GM11168 (cell line): ENCODE measurements around the gene NUCB1.
"Not testable (repeated sequence)": the region's sequence is repeated elsewhere in the genome, so short reads cannot be mapped to it uniquely, and the experiment has no call there.

Experiments used
- in situ Hi-C: fragments of 300-500 bp; cut with MboI; formaldehyde crosslinking; loops from one replicate; pipeline ENCODE4 v1.12.0; 2022; ENCODE audit warnings: low sequenced_read_pairs; ENCODE audit not compliant: unreplicated experiment

Gene NUCB1

GRCh38 chr19:48926909-48927308 lies 26.8 kb downstream of the NUCB1 start:
- in situ Hi-C loops = no loop called here

- in situ Hi-C loops = not testable (repeated sequence)
Observed at GRCh38 chr19:48927692-48928091, 27.6 kb downstream of the NUCB1 start.

GRCh38 chr19:48928164-48929025 lies 28.3 kb downstream of the NUCB1 start:
- in situ Hi-C loops = no loop called here

- in situ Hi-C loops = no loop called here
Observed at GRCh38 chr19:48933382-48933932, 33.3 kb downstream of the NUCB1 start, which contains the start of gene DHDH. Gene DHDH (plus strand): TSS chr19:48933699. CDS start chr19:48933722, 23 bp downstream.

GRCh38 chr19:48934837-48935236 lies 34.7 kb downstream of the NUCB1 start:
- in situ Hi-C loops = no loop called here

- in situ Hi-C loops = no loop called here
Observed at GRCh38 chr19:48935864-48936263, 35.8 kb downstream of the NUCB1 start.

- in situ Hi-C loops = no loop called here
Observed at GRCh38 chr19:48938256-48938655, 38.1 kb downstream of the NUCB1 start.

- in situ Hi-C loops = no loop called here
Observed at GRCh38 chr19:48940902-48941301, 40.8 kb downstream of the NUCB1 start.

GRCh38 chr19:48943081-48943480 lies 43.0 kb downstream of the NUCB1 start:
- in situ Hi-C loops = no loop called here

- in situ Hi-C loops = no loop called here
Observed at GRCh38 chr19:48945415-48945814, 45.3 kb downstream of the NUCB1 start.

GRCh38 chr19:48945817-48946216 lies 45.7 kb downstream of the NUCB1 start:
- in situ Hi-C loops = no loop called here

GRCh38 chr19:48946463-48947257 lies 46.5 kb downstream of the NUCB1 start:
- in situ Hi-C loops = no loop called here

- in situ Hi-C loops = no loop called here
Observed at GRCh38 chr19:48947258-48947542, 47.1 kb downstream of the NUCB1 start.

GRCh38 chr19:48950159-48950558 lies 50.0 kb downstream of the NUCB1 start:
- in situ Hi-C loops = no loop called here

- in situ Hi-C loops = no loop called here
Observed at GRCh38 chr19:48950830-48951519, 50.9 kb downstream of the NUCB1 start.

GRCh38 chr19:48953141-48953540 lies 53.0 kb downstream of the NUCB1 start:
- in situ Hi-C loops = no loop called here

GRCh38 chr19:48953990-48954594 lies 54.0 kb downstream of the NUCB1 start:
- in situ Hi-C loops = no loop called here

- in situ Hi-C loops = no loop called here
Observed at GRCh38 chr19:48954595-48955307, 54.6 kb downstream of the NUCB1 start, which contains the start of gene BAX. Gene BAX (plus strand): TSS chr19:48954875. CDS start chr19:48954929, 54 bp downstream.

- in situ Hi-C loops = no loop called here
Observed at GRCh38 chr19:48955308-48955958, 55.3 kb downstream of the NUCB1 start.
